ENCODE results near the gene SMYD3.

SMYD3 gene

GRCh38 chr1:246506674-246507481 lies at the start of gene SMYD3:
Gene SMYD3 (minus strand): TSS chr1:246507279.
- peak in 50 of 51 donors; percentile 20 to 89 (median 67) for DNase-seq

GRCh38 chr1:246554201-246554600 lies 47.1 kb upstream of the SMYD3 start:
- DNase-seq = no peak

GRCh38 chr1:246552110-246552509 lies 45.0 kb upstream of the SMYD3 start:
- no peak for DNase-seq

- no peak for DNase-seq
Measured at GRCh38 chr1:246550402-246550801, 43.3 kb upstream of the SMYD3 start.

GRCh38 chr1:246549665-246550064 lies 42.6 kb upstream of the SMYD3 start:
- DNase-seq = no peak

GRCh38 chr1:246544001-246544400 lies 36.9 kb upstream of the SMYD3 start:
- no peak for DNase-seq

GRCh38 chr1:246540738-246541491 lies 33.8 kb upstream of the SMYD3 start:
- no peak for DNase-seq

- DNase-seq = no peak
Measured at GRCh38 chr1:246537887-246538286, 30.8 kb upstream of the SMYD3 start.

- no peak for DNase-seq
Measured at GRCh38 chr1:246537441-246537840, 30.4 kb upstream of the SMYD3 start.

- no peak for DNase-seq
Measured at GRCh38 chr1:246534114-246534513, 27.0 kb upstream of the SMYD3 start.

- DNase-seq = no peak
Measured at GRCh38 chr1:246533371-246533905, 26.4 kb upstream of the SMYD3 start.

- no peak for DNase-seq
Measured at GRCh38 chr1:246532519-246532918, 25.4 kb upstream of the SMYD3 start.

- no peak for DNase-seq
Measured at GRCh38 chr1:246530482-246530881, 23.4 kb upstream of the SMYD3 start.

GRCh38 chr1:246528933-246529731 lies 22.1 kb upstream of the SMYD3 start:
- no peak for DNase-seq

GRCh38 chr1:246527402-246528088 lies 20.5 kb upstream of the SMYD3 start:
- no peak for DNase-seq

GRCh38 chr1:246526915-246527314 lies 19.8 kb upstream of the SMYD3 start:
- DNase-seq = no peak

GRCh38 chr1:246526380-246526779 lies 19.3 kb upstream of the SMYD3 start:
- no peak for DNase-seq

GRCh38 chr1:246519514-246519913 lies 12.4 kb upstream of the SMYD3 start:
- no peak for DNase-seq

GRCh38 chr1:246518456-246519205 lies 11.6 kb upstream of the SMYD3 start:
- DNase-seq = no peak

- DNase-seq = no peak
Measured at GRCh38 chr1:246517391-246517790, 10.3 kb upstream of the SMYD3 start.

Measured in hypothalamus (tissue), 51 donors.